HG03342 (cell line): Measurements from ENCODE around the gene C11orf54.
"Not testable (repeated sequence)": the region's sequence is repeated elsewhere in the genome, so short reads cannot be mapped to it uniquely, and the experiment has no call there.

Source experiments
- ATAC-seq: cut with Tn5 transposase; IDR thresholded peaks from one replicate; pipeline ENCODE4 v1.9.1; 2021; ENCODE audit warnings: mild to moderate bottlenecking, moderate library complexity; ENCODE audit not compliant: unreplicated experiment

C11orf54 gene

DNA sequence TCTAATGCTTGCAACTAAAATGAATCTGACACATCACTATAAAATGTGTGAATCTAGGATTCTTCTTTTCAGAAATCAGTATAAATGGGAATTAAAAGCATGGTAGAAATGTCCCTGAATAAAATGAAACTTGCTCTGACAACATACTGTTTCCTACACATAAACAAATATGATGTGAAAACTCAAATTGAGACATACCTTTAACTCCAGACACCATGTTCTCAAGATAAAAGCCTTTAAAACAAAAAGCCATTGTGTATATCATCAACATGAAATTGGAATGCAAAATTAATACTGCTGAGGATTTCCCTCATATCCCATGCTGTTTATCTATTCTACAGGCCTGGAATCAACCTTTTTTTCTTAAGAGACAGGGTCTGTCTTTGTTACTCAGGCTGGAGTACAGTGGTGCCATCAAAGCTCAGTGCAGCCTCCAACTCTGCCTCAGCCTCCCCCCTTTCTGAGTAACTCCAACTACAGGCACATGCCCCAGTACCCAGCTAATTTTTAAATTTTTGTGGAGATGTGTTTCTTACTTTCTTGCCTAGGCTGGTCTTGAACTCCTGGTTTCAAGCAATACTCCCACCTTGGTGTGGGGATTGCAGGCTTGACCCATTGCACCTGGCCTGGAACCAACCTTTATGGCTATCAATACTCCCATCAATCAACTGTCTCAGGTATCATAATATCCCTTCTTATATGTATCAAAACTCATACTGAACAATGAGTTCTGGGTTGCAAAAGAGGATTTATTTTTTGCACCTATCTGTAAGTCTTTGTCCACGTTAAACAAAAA, 6.8 kb upstream of the C11orf54 start:
- no peak for ATAC-seq

DNA sequence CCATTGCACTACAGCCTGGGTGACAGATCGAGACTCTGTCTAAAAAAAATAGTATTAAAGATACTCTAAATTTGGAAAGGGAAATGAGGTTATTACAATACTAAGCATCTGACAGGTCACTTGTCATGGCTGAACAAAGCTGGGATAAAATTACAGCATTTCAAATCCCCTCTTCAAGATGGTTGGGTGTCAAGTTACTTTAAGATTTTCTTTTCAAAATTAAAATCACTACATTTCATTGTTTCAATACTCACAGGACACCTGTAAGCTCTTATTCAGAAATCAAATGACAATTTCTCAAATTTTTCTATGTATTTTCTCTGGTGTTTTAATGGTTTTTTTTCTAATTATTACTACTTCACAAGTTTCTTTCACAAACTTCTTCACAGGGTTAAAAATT, 5.8 kb upstream of the C11orf54 start:
- no peak for ATAC-seq

DNA sequence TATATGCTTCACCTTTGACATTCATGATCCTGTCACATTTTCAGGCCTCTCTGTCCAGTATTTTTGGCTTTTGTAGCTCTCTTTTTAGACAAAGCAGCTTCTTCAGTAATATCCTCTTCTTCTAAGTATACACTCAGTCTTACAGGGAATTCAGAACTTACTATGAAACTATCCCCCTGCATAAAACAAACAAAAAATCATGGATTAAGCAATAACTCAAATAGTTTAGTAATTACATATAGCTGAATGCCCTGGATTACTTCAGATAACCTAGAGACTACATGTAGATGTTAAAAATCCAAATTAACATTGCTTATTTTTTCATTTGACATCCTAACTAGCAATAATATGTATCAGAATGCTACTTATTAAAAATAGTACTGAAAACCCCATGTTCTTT, 5.3 kb upstream of the C11orf54 start:
- no peak for ATAC-seq

DNA sequence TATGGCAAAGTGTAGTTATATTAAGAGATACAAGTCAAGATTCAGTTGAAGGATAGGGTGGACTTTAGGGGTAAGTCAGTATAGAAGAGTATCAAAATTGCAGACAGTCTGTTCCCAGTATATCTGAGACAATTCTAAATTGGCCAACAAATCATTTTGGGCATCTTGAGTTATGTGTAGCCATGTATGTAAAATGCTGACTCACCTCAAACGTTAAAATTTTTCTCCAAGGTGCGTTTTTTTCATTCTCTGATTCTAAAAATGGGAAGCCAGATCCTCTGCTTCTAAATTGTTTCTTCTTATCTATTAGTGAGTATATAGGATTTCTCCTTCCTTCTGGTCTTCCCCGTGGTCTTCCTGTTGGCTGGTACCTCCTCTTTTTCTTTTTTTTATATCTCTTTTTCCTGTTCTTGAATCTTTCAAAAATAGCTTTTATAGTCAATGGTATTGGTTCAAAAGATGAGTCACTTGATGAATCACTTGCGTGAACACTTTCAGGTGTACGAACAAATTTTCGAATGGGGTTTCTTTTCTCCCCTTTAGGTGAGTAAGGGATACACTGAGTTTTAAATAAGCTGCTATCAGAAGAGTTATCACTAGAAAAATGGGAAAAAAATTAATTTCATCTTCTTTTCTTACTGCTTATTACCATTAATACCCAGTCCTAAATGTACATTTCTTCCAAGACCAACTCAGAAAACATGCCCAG, 3.4 kb upstream of the C11orf54 start:
- no peak for ATAC-seq

DNA sequence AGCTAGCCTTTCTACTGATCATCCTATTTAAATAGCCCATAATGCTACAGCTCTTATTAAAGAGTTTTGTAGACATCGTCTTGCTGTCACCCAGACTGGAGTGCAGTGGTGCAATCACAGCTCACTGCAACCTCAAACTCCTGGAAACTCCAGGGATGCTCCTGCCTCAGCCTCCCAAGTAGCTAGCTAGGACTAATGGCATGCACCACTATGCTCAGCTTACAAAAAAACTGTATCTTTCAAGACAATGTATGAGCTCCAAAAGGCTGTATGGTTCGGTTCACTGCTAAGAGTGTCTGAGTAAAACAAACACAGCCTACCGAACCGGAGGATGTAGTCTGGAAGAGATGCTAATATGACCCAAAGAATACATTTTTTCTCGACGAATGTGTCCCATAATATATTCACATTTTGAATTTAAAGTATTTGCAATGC, 2.8 kb upstream of the C11orf54 start:
- no peak for ATAC-seq

DNA sequence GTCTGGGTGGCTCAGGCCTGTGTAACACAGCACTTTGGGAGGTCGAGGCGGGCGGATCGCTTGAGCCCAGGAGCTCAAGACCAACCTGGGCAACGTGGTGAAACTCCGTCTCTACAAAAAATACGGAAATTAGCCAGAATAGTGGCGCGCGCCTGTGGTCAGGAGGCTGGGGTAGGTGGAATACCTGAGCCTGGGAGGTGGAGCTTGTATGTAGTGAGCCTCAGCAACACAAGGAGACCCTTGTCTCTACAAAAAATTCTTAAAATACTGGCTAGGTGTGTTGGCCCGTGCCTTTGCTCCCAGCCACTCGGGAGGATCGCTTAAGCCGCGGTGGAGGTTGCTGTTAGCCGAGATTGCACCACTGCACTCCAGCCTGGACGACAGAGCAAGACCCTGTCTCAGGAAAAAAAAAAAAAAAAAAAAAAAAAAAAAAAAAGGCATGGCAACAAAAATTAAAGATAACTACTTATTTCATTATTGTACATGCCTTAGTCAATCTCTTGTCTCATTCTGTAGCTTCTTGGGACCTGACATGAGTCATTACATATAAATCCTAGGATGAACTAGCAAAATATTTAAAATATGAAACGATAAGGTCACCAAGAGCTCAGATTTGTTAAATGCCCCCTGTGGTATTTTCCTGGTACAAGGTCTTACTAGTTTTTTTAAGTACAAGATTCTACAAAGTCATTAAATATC, 1.3 kb upstream of the C11orf54 start:
- no peak for ATAC-seq

DNA sequence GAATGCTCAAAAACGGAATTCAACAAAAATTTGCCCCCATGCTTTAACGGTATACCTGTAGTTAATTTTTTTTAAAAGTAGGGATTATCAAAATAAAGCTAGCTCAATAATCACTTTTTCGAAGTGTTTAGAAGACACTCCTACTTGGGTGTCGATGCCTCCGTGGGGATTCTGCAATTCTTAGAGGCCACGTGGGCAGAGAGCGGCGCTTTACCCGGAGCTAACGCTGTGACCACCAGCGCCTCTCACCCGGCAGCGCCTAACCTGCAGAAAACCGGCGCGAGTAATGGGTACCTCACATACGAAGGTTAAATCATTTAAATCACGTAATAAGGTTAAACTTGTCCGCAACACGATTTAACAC, 760 bp upstream of the C11orf54 start:
- peak; percentile 38 for ATAC-seq

DNA sequence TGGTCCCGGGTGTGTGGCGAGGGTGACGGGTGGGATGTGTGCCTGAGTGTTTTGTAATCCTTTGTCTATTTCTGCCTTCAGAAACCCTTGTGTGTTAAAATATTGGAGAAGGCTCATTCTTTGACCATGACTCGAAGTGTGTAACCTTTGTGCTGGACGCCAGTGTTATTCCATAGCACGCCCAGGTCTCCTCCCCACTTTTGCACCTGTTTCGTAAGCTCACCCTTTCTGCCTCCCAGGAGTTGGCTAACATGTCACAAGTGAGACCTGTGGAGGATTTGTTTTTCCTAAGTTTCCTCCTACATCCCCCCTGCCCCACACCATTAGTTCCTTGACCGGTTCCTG, 382 bp downstream of the C11orf54 start:
- ATAC-seq = peak; percentile 10

DNA sequence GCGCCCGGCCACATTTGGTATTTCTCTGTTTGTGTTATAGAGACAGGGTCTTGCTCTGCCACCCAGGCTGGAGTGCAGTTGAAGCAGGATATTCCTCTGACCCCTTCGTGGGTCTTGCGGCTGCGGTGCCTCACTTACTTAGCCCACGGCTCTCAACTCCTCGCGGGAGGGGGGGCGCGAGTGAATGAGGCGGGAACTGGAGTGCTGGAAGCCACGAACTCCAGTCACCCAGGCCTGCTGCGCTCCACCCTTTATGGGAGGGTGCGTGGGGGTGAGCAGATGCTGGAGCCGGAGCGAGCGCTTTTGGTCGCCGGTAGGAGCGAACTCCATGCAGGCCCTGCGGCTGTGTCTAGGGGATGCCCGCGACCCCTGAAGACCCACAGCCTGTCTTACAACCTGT, 1.8 kb downstream of the C11orf54 start:
- no peak for ATAC-seq

DNA sequence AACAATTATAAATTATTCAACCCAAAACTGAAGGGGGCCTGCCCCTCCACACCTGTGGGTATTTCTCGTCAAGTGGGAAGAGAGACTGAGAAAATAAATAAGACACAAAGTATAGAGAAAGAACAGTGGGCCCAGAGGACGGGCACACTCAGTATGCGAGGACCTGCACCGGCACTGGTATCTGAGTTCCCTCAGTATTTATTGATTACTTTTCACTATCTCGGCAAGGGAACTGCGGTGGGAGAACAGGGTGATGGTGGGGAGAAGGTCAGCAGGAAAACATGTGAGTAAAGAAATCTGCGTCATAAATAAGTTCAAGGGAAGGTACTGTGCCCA, 3.2 kb downstream of the C11orf54 start:
- ATAC-seq = no peak

DNA sequence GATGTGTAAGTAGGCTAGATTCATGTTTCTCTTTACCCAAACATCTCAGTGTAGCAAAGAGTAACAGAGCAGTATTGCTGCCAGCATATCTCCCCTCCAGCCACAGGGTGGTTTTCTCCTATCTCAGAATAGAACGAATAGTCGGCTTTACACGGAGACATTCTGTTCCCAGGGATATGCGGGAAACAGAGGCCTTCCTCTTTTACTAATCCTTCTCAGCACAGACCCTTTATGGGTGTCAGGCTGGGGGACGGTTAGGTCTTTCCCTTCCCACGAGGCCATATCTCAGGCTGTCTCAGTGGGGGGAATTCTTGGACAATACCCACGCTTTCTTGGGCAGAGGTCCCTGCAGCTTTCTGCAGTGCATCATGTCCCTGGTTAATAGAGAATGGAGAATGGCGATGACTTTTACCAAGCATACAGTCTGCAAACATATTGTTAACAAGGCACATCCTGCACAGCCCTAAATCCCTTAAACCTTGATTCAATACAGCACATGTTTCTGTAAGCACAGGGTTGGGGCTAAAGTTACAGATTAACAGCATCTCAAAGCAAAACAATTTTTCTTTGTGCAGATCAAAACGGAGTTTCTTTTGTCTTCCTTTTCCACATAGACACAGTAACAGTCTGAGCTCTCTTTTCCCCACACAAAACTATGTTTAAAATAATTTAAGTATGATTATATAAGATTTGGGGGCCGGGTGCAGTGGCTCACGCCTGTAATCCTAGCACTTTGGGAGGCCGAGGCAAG, 3.7 kb downstream of the C11orf54 start:
- ATAC-seq = not testable (repeated sequence)

DNA sequence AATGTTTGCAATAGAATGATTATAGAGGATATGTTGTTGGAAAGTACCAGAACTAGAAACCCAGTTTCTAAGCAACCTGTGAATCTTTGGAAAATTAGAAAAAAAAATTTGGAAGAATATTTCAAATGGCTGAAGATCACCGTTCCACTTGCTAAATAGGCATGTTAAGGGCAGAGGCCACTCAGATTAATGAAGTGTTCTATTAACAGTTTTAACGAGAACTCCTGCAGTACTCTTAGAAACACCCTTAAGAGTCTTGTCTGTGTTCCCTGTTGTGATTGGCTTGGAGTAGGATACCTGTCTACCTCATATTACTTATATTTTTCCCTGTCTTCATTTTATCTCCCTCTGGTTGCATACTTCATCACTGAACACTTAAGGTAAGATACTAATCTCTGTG, 4.6 kb downstream of the C11orf54 start:
- no peak for ATAC-seq

DNA sequence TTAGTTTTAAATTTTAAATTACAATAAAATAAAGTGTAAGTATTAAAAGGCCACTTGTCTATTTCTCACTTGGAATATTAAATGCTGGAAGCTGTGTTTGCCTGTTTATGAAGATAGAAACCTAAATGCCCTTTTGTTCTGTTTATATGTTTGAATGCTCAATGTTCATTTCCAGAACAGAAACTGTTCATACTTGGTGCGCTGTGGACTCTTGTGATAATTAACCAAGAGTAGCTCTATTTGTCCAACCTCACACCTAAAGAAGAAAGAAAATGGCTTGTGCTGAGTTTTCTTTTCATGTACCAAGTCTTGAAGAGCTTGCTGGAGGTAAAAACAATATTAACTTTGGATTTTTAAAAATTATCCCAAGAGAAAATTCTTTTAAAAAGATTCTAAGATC, 5.7 kb downstream of the C11orf54 start:
- peak; percentile 88 for ATAC-seq

DNA sequence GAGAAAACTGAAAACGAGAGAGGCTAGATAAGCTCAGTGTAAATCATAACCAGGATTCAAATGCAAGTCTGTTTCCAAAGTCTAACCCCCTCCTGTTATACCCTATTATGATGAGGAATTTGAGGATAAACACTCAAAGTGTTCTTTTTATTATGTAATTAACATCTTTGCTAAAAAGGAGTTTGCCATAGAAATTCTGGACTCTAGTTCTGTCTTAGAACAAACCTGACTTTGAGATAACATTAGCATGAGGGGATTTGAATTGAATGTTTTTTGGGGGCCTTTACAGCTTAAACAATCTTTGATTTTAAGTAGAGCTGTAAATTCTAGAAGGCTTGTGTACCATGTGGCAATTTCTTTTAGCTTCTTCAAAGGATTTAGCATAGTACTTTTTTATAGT, 9.5 kb downstream of the C11orf54 start:
- ATAC-seq = no peak

DNA sequence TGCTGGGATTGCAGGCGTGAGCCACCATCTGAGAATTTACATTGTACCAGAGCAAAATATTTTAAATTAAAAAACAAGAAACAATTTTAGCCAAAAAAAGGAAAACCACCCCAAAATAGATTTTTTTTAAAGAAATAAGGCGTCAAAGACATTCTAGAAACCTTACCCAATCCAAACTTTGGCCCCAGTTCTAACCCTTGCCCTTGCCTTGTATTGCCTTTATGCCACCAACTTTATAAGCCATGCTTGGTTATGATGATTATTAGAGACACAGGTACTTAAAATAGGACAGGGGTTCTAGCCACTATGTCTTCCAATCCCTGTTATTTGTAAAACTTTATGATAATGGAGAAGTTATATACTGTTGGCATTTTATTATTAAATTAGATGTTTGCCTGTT, 11.8 kb downstream of the C11orf54 start:
- no peak for ATAC-seq

DNA sequence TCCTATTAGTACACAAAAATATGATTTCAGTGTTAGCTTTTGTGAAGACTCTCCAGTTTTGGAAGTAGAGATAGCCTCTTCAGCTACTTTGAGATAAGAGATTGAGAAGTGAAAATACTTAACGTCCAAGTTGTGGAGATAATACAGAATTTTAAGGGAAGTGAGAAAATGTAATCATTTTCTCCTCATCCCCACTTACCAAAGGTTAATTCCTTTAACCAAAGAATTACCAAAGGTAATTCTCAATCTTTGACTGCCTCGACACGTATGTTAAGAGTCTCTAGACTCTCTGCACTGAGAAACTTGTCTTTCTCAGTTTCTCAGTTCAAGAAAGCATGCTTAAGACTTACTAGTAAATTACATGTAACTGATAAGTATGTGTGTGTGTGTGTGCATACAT, 15.3 kb downstream of the C11orf54 start:
- ATAC-seq = no peak

DNA sequence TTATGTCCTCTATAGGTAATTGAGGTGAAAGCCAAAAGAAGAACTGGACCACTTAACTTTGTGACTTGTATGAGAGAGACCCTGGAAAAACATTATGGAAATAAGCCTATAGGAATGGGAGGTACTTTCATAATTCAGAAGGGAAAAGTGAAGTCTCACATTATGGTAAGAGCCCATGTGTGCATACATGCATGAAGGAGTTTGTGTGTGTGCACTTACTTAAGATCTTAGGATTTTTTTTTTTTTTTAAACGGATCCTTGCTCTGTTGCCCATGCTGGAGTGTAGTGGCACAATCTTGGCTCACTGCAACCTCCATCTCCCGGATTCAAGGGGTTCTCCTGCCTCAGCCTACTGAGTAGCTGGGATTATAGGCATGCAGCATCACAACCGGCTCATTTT, 15.8 kb downstream of the C11orf54 start:
- ATAC-seq = no peak

DNA sequence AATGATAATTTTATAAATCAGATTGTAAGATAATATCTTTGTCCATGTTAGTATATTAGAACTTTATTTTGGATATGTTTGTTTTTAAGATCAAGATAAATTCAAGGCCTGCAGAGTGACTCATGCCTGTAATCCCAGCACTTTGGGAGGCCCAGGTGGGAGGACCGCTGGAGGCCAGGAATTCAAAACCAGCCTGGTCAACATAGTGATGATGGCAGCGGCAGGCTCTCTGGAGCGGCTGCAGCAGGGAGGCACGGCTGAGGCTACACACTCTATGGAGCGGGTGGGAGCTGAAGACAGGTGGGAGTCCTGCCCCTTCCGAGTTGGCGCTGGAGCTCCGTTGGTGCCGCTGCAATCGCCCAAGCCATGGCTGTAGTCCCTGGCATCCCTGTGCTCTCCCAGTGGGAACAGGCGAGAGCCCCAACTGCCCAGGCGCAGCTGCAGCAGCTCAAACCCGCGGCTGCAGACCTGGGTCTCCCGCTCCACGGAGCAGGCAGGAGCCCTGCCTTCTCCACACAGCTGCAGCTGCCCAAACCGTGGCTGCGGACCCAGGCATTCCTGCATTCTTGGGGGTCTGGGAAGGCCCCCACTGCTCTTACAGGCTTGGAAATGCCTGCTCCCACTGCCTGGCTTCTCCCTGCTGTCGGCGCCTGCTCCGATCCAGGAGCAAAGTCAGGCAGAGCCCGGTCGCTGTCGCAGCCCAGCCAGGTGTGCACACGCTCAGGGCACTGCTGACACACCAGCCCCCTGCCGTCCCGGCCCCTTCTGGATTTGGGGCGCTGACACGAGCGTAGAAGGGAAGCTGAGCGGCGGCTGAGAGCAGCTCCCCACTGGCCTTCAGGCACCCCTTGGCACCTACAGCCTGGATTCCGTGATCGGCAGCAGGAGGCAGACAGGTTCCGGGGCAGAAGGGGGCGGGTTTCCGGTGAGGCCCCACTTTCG, 16.7 kb downstream of the C11orf54 start:
- ATAC-seq = no peak

DNA sequence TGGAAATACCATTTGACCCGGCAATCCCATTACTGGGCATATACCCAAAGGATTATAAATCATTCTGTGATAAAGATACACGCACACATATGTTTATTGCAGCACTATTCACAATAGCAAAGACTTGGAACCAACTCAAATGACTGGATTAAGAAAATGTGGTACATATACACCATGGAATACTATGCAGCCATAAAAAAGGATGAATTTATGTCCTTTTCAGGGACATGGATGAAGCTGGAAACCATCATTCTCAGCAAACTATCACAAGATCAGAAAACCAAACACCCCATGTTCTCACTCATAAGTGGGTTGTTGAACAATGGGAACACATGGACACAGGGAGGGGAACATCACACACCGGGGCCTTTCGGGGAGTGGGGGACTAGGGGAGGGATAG, 17.7 kb downstream of the C11orf54 start:
- not testable (repeated sequence) for ATAC-seq

DNA sequence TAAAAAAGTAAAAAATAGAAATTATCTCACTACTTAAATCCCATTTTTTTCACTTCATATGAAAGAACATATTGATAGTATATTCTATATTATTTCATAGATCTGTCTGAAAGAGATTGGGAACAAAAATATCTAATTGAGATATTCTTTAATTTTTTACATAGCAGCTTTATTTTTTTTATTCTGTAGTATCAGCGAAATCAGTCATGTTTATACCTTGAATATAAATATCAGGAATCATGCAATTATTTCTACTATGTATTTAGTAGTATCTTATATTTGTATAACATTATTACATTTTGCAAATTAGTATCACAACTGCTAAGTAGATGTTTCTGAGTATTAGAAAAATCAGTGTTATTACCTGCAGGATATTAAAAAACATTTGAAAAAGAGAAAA, 20.4 kb downstream of the C11orf54 start:
- ATAC-seq = no peak
